Ovary (tissue), 9 donors: ENCODE data around the gene LDHAL6B. TPM values are rescaled to one million over a fixed set of nuclear protein-coding genes. Genes with fewer than 3 reads are reported as not detected.

ENCODE experiments used
- DNase-seq, 5 donors: peaks; one replicate each; pipeline ENCODE4 v3.0.0-alpha.2; 2019 to 2020
- H3K27ac ChIP-seq, 2 donors: fragments of 200-600 bp; one replicate each; pipeline versions ENCODE4 v1.5.1 to v1.8.0; 2019 to 2022
- H3K27me3 ChIP-seq: fragments of 200-600 bp; one replicate; pipeline ENCODE4 v1.8.0; 2022
- H3K36me3 ChIP-seq: fragments of 200-600 bp; sonication (generic); one replicate; pipeline ENCODE4 v1.5.1; 2019
- H3K4me1 ChIP-seq: one replicate; pipeline ENCODE4 v1.8.1; 2013; ENCODE audit warnings: mild to moderate bottlenecking, moderate library complexity; ENCODE audit not compliant: insufficient read depth
- H3K4me3 ChIP-seq: fragments of 200-600 bp; sonication (generic); one replicate; pipeline ENCODE4 v1.5.1; 2017
- H3K9me3 ChIP-seq, 2 donors: fragments of 200-600 bp in 1 of 2; sonication (generic) in 1 of 2; one replicate each; pipeline versions ENCODE4 v1.5.1 to v1.8.1; 2013 to 2019; ENCODE audit warnings: mild to moderate bottlenecking in 1 of 2, moderate library complexity in 1 of 2
- EP300 ChIP-seq: sonication (generic); formaldehyde crosslinking; IDR thresholded peaks from one replicate; pipeline ENCODE4 v1.6.1; 2017; ENCODE audit warnings: antibody characterized with exemption
- POLR2A ChIP-seq: fragments of 450-650 bp; IDR thresholded peaks from one replicate; pipeline ENCODE4 v1.6.1; 2017; ENCODE audit warnings: antibody characterized with exemption, mild to moderate bottlenecking, moderate library complexity
- WGBS, 3 donors: extraction: QIAGEN DNeasy Blood & Tissue Kit in 1 of 3; methylation state at CpG; one replicate each; pipeline versions ENCODE4 v1.1.5 to v1.1.7; 2013 to 2017; 5-methylcytosine and 5-hydroxymethylcytosine counted together
- intact Hi-C, 4 donors: fragments of 100-400 bp; cut with DNase I; formaldehyde crosslinking; loops; one replicate each; pipeline versions ENCODE4 v1.11.0 to v1.15.1; 2022 to 2023
- polyA plus RNA-seq, 2 donors: library from polyadenylated mRNA; stranded (reverse); fragments of 200-250 nt in 1 of 2; fragments of 350-450 nt in 1 of 2; fragmentation: Illumina TruSeq in 1 of 2; extraction: RNeasy Lipid Tissue Mini Kit (QIAGEN cat#74804) in 1 of 2; gene quantifications; one replicate each; pipeline ENCODE4 v1.2.3, GENCODE V29; 2013 to 2014
- total RNA-seq, 7 donors: library from RNA; depleted of rRNA in 2 of 7; stranded (reverse); fragments of >200 nt in 2 of 7; fragmentation: NEBNext Ultra II Directional in 3 of 7; extraction: Animal tissue kit (Norgen Biotek cat#: 25700) in 3 of 7; gene quantifications; one replicate each; pipeline versions ENCODE4 v1.1.0 to v1.2.4, GENCODE V29; 2016 to 2023
- TF ChIP-seq, protein P1 (sequence below), 3 donors: fragments of 450-650 bp in 2 of 3; fragments of 200-600 bp in 1 of 3; IDR thresholded peaks; one replicate each; pipeline versions ENCODE4 v1.5.1 to v1.8.0; 2016 to 2022; ENCODE audit warnings: antibody characterized with exemption in 3 of 3, mild to moderate bottlenecking in 1 of 3
- donor health status: DM: no; HTN: no; CAD: no; lungs with moderate emphysema.
- donor health status: DM: no; HTN: no; CAD: no.
- donor health status: Bipolar disorder and iron deficiency.
- donor health status: DM: yes; HTN: yes; CAD: no.
- donor health status: DM: no; HTN: no; CAD: no.
- donor health status: DM: yes; HTN: yes; CAD: no.

LDHAL6B gene
- total and polyA plus RNA-seq, 9 donors: not detected

DNA sequence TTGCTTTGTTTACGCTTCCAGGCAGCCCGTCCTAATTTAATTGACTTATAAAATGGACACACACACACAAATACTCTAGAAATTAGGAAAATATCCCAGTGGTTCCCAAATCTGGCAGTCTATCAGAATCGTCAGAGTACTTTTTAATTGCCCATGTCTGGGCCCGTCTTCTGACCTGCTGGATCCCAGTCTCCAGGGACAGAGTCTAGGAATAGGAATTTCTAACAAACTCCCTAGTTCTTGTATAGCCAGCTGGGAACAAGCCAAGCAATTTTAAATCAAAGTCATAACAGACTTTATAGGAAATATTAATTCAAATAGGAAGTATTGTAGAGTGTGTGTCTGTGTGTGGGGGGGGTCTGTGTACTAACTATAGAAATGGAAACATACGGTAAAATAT is 33.4 kb downstream of the LDHAL6B start:
- Histone ChIP-seq H3K9me3 (no peaks in the 10 kb centered on the region), H3K27me3 (no peaks in the 10 kb centered on the region), H3K27ac (no peak overlapping the region), H3K4me3 (no peak overlapping the region), H3K36me3 (no peaks in the 10 kb centered on the region), H3K4me1 (no peaks in the 10 kb centered on the region)
- intact Hi-C loops: no loop called here
- 35 to 51% (median 40%) methylated on average over 5 of the region's 5 CpGs for WGBS, 3 donors
- no peak for TF ChIP-seq EP300
- no peak for TF ChIP-seq POLR2A
- TF ChIP-seq, protein P1, sequence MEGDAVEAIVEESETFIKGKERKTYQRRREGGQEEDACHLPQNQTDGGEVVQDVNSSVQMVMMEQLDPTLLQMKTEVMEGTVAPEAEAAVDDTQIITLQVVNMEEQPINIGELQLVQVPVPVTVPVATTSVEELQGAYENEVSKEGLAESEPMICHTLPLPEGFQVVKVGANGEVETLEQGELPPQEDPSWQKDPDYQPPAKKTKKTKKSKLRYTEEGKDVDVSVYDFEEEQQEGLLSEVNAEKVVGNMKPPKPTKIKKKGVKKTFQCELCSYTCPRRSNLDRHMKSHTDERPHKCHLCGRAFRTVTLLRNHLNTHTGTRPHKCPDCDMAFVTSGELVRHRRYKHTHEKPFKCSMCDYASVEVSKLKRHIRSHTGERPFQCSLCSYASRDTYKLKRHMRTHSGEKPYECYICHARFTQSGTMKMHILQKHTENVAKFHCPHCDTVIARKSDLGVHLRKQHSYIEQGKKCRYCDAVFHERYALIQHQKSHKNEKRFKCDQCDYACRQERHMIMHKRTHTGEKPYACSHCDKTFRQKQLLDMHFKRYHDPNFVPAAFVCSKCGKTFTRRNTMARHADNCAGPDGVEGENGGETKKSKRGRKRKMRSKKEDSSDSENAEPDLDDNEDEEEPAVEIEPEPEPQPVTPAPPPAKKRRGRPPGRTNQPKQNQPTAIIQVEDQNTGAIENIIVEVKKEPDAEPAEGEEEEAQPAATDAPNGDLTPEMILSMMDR (IDR thresholded peaks at IDR 0.05): no peak
- DNase-seq: no peak

DNA sequence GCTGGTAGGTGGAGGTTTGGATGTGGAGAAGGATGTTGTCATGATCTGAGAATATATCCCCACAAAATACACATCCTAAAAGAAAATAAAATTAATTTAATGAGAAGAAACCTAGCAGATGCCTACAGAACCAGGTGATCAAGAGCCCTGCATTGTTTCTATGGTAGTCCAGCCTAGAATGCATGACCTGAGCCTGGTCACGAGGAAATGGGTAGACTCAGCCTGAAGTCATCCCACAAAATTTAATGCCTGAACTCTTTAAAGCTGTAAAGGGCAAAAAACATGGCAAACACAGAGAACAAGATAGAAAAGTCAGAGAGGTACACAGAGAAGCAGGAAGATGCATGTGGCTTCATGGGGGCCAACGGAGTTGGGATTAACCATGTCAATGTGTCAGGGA is 36.0 kb downstream of the LDHAL6B start:
- 91 to 96% (median 92%) methylated on average over 2 of the region's 2 CpGs for WGBS, 3 donors
- no peaks in the 10 kb centered on the region for H3K27me3 ChIP-seq
- TF ChIP-seq, protein P1 (IDR thresholded peaks at IDR 0.05): no peak
- no peaks in the 10 kb centered on the region for H3K4me1 ChIP-seq
- no peaks in the 10 kb centered on the region for H3K9me3 ChIP-seq
- H3K4me3 ChIP-seq: no peak overlapping the region
- intact Hi-C loops: no loop called here
- no peak overlapping the region for H3K27ac ChIP-seq
- no peak for DNase-seq
- no peaks in the 10 kb centered on the region for H3K36me3 ChIP-seq

DNA sequence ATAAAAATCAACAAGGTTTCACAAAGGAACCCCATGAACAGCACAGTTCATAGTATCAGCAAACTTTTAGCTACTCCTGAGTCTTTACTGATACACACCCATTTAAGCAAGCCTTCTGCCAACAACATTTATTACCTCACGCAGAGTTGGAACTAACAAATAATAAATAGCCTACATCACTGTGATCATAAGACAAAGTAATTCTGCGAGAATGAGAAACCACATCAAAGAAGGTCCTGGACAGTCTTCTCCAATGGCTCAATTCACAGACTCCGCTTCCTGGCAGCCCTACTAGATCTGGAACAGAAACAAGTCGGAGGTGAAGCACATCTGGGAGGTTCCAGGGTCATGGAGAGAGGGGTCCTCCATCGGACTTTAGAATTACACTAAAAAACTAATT is 37.0 kb downstream of the LDHAL6B start:
- no peak overlapping the region for H3K27ac ChIP-seq

DNA sequence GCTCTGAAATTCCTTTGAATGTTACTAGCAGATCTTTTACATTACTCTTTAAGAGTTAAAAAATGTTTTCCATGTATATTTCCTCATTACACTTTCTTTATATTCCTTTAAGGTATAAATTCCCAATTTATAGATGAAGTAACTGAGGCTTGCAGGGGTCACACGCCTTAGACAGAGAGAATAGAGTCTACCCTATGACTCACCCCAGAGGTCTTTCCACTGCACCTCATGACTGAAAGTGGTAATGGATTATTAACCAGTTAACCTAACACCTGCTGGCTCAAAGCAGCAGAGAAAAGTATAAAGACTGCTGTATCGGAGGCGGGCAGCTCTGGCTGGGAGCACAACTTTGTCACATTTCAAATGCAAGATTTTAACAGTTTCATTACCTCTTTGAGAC is 37.7 kb downstream of the LDHAL6B start:
- no peak for DNase-seq
- Histone ChIP-seq H3K27ac (no peak overlapping the region), H3K9me3 (no peaks in the 10 kb centered on the region), H3K27me3 (no peaks in the 10 kb centered on the region), H3K36me3 (no peaks in the 10 kb centered on the region), H3K4me1 (no peaks in the 10 kb centered on the region), H3K4me3 (no peak overlapping the region)
- intact Hi-C loops: no loop called here
- 89 to 91% (median 90%) methylated on average over 3 of the region's 3 CpGs for WGBS, 3 donors
- no peak for TF ChIP-seq EP300
- TF ChIP-seq POLR2A: no peak
- TF ChIP-seq, protein P1 (IDR thresholded peaks at IDR 0.05): no peak

More for the DNA sequence above, 37.0 kb downstream of the LDHAL6B start:
- Histone ChIP-seq H3K4me1 (no peaks in the 10 kb centered on the region), H3K9me3 (no peaks in the 10 kb centered on the region), H3K4me3 (no peak overlapping the region), H3K36me3 (no peaks in the 10 kb centered on the region), H3K27me3 (no peaks in the 10 kb centered on the region)
- intact Hi-C loops: no loop called here
- DNase-seq: no peak
- 67 to 77% (median 71%) methylated on average over 5 of the region's 5 CpGs for WGBS, 3 donors
- TF ChIP-seq POLR2A: no peak
- TF ChIP-seq, protein P1 (IDR thresholded peaks at IDR 0.05): no peak
- no peak for TF ChIP-seq EP300

DNA sequence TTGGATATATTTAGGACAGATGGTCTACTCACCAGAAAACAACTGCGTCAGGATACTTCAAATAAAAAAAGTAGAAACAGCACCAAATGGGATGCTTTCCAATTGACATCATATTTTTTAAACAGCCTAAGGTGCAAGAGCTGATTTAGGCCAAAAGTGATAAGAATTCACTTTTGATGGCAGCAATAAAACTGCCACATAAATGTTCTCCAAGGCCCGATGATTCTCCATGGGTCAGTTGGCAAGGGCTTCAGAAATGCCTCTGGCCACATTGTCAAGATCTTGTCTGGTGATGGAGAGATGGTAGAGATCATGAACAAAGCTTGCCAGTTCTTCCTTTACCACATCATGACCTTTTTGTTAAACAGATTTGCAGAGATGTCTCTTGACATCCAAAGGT is 38.9 kb downstream of the LDHAL6B start:
- H3K9me3 ChIP-seq: no peaks in the 10 kb centered on the region
- no peaks in the 10 kb centered on the region for H3K27me3 ChIP-seq
- no peaks in the 10 kb centered on the region for H3K4me1 ChIP-seq
- intact Hi-C loops: no loop called here
- no peaks in the 10 kb centered on the region for H3K36me3 ChIP-seq
- DNase-seq: no peak
- 66 to 76% (median 72%) methylated on average over 2 of the region's 2 CpGs for WGBS, 3 donors
- no peak overlapping the region for H3K4me3 ChIP-seq
- TF ChIP-seq, protein P1 (IDR thresholded peaks at IDR 0.05): no peak
- no peak for TF ChIP-seq EP300
- no peak for TF ChIP-seq POLR2A
- no peak overlapping the region for H3K27ac ChIP-seq
